ENCODE data around the gene ZNF792. TPM values are rescaled to one million over a fixed set of nuclear protein-coding genes. Genes with fewer than 3 reads are reported as not detected.

ZNF792 gene
- total and polyA plus RNA-seq, 2 of the 4 experiments (the other 2 are of a cell fraction): 1.5 to 4.8 TPM

DNA sequence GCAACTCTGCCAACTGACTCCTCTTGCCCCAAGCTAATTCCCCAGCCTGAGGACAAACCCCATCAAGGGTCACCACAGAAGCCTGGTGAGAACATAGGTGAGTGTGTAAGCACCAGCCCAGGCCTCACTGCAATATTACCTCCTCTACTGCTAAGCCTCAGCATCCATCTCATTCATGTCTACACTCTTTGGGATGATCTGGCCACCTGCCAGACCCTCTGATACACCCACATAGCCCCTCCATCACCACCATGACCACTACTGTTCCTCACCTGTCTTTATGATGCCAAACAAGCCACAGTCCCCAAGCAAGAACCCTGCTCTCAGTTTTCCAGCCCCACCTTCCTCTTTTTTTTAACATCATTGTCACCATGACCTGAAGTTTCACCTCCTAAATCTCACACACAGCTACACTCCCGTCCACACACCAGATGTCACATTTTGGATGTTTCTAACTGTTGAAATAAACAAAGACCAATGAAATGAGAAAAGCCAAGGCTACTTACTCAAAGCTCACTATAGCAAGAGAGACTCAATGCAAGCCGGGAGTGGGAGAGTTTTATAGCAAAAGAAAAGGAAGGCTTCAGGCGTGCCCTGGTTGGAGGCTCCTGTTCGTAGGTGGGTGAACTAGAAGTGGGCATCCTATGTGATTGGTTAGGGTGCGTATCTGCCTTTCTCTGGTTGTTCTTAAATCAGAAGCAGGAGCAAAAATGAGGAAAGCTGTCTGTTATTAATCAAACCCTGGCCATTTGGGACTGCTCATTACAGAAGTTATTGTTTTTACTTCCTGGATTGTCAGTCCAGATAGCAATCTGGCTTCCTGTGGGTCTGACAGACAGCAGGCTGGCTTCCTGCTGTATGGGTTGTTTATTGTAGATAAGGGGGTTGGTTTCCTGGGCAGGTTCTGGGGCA is 2.0 kb downstream of the ZNF792 start:
- Histone ChIP-seq H2AK5ac (ENCODE audit: low read depth, low read length) (peak overlapping the region; percentile 8; the same call in 1 of the 2 replicates), H2AK9ac (replicated peaks; ENCODE audit: low read depth, low read length, poor library complexity) (peak overlapping the region; percentile 33), H3K4me3 (ENCODE audit: insufficient read depth, low read depth, low read length) (0 out of 2 replicates have a peak overlapping the region, but pooled peaks have one; percentile 9), H3K36me3 (ENCODE audit: control insufficient read depth, insufficient read depth, low read length) (peaks cover 29% of the 10 kb centered on the region), H3K79me1 (ENCODE audit: low read depth in 1 of 2, low read length in 2 of 2) (peaks cover 39 to 55% of the 10 kb centered on the region in 2 experiments), H2BK15ac (ENCODE audit: low read depth, low read length) (no peak overlapping the region), H3K14ac (replicated peaks; ENCODE audit: low read depth, low read length) (peak overlapping the region; percentile 45; the same call in 1 of the 2 replicates), H3K27ac (ENCODE audit: insufficient read depth, low read length) (no peak overlapping the region), H2BK120ac (ENCODE audit: low read depth, low read length) (no peak overlapping the region; the same call in 1 of the 2 replicates), H3K27me3 (ENCODE audit: control insufficient read depth, insufficient read depth, low read length) (no peaks in the 10 kb centered on the region), H3K56ac (ENCODE audit: extremely low read depth, insufficient read depth, low read length) (no peak overlapping the region), H3K9ac (ENCODE audit: low read depth, low read length) (no peak overlapping the region), H4K20me1 (ENCODE audit: insufficient read depth, low read length) (peaks cover 26% of the 10 kb centered on the region), H3K9me3 (ENCODE audit: control insufficient read depth, insufficient read depth, low read length) (peaks cover 34% of the 10 kb centered on the region), H3K4me1 (ENCODE audit: control insufficient read depth, insufficient read depth, low read length) (peaks cover 3% of the 10 kb centered on the region), H2BK20ac (ENCODE audit: low read depth, low read length) (no peak overlapping the region), H3K9me1 (ENCODE audit: insufficient read depth, low read length) (peaks cover 20% of the 10 kb centered on the region), H2BK5ac (ENCODE audit: low read depth, low read length, poor library complexity, severe bottlenecking) (no peak overlapping the region), H3K4ac (ENCODE audit: low read depth, low read length) (peak overlapping the region; percentile 51; the same call in 1 of the 2 replicates), H3K18ac (ENCODE audit: low read depth, low read length) (no peak overlapping the region), H3K23ac (ENCODE audit: low read depth, low read length) (peak overlapping the region; percentile 84), H4K91ac (ENCODE audit: insufficient read depth, low read depth, low read length) (no peak overlapping the region; the same call in 1 of the 2 replicates), H3K4me2 (ENCODE audit: low read depth, low read length) (peak overlapping the region; percentile 90), H2AFZ (replicated peaks; ENCODE audit: low read length, poor library complexity) (peak overlapping the region; percentile 39), H4K8ac (ENCODE audit: low read depth in 2 of 2, low read length in 2 of 2) (no peak overlapping the region), H4K5ac (ENCODE audit: low read depth, low read length) (no peak overlapping the region)
- dilution Hi-C loops (cut with HindIII; ENCODE audit: low sequenced_read_pairs, unreplicated experiment): no loop called here
- ChIA-PET POLR2A (ENCODE audit: unreplicated experiment) (no interaction called here), CTCF (no interaction called here)
- intact Hi-C loops (cut with micrococcal nuclease): no loop called here
- DNase-seq (peak; percentile 16), ATAC-seq (ENCODE audit: low read depth) (no peak)
- WGBS, 2 experiments (ENCODE audit: extremely low coverage in 2 of 2, insufficient read length in 1 of 2): 80% methylated on average over 2 of the region's 5 CpGs; no CpG with 5 or more reads in 1 of the 2 experiments
- in situ Hi-C loops (cut with MboI; ENCODE audit: low sequenced_read_pairs): no loop called here
- BruUV-seq (replicated peaks): no TSS peak
- TF ChIP-seq CHD1 (IDR thresholded peaks at IDR 0.05; ENCODE audit: low read depth, low read length): no peak
- no peak for TF ChIP-seq MAZ (IDR thresholded peaks at IDR 0.05; ENCODE audit: borderline replicate concordance, low read depth, low read length)
- no peak for TF ChIP-seq SMC3 (IDR thresholded peaks at IDR 0.05; ENCODE audit: low read depth, low read length)
- no peak for TF ChIP-seq FOS (IDR thresholded peaks at IDR 0.05; ENCODE audit: low read depth, low read length)
- TF ChIP-seq, protein P1, sequence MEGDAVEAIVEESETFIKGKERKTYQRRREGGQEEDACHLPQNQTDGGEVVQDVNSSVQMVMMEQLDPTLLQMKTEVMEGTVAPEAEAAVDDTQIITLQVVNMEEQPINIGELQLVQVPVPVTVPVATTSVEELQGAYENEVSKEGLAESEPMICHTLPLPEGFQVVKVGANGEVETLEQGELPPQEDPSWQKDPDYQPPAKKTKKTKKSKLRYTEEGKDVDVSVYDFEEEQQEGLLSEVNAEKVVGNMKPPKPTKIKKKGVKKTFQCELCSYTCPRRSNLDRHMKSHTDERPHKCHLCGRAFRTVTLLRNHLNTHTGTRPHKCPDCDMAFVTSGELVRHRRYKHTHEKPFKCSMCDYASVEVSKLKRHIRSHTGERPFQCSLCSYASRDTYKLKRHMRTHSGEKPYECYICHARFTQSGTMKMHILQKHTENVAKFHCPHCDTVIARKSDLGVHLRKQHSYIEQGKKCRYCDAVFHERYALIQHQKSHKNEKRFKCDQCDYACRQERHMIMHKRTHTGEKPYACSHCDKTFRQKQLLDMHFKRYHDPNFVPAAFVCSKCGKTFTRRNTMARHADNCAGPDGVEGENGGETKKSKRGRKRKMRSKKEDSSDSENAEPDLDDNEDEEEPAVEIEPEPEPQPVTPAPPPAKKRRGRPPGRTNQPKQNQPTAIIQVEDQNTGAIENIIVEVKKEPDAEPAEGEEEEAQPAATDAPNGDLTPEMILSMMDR (conservative IDR thresholded peaks at IDR 0.05; ENCODE audit: low read depth, low read length): no peak

Measured in IMR-90 (cell line).